SW480 (cell line): ENCODE measurements around the gene FMN1.
A peak's percentile ranks its signal among the peaks of the same experiment; 100 is the strongest.

Experiments used
- DNase-seq: peaks from one replicate; pipeline ENCODE4 v3.0.0-alpha.2; 2016; ENCODE audit warnings: low spot score

Gene FMN1

DNA sequence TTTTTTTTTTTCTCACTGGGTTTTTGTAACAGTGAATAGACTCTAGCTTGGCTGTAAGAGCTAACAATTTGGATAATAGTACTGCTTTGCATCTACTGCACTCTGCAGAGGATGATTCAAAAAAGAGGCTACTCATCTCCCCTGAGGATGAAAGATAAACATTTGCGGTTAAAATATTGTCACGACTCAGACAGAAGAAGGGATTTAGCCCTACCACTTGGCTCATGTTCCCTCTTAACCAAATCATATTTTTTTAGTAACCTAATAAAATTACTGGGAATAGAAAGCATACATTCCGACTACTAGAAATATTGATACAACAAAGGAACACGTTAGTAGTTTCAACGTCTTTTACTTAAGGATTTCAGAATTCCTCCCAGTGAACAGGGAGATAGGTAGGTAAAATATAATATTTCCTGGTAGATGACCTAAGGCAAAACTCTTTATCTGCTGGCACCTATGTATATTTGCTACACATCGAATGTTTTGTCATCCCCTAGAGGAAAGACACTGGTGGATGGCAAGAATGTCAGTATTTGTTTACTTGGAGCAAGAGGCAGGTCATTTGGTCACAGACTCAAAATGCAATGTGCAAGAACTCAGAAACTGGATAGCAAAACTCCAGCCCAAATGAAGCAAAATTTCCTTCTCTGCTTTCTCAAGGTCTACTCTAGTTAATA lies 365.9 kb downstream of the FMN1 start:
- no peak for DNase-seq

DNA sequence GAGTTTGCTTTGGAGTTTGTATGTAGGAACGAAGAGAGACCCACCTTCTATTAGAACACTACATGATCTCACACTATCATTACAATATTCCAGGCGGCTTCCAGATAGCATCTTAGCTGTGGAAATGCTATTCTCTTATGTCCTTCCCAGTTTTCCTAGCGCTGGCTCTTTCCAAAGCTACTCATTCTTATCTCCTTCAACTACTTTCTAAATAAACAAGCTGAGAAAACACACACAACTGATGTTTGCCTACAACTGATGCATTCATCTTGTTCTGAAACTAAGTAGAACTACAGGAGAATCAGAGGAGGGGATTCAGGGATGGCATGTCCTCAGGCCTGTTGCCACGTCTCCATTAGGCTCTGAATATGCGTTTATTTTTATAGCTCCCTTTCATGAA lies 367.8 kb downstream of the FMN1 start:
- no peak for DNase-seq

DNA sequence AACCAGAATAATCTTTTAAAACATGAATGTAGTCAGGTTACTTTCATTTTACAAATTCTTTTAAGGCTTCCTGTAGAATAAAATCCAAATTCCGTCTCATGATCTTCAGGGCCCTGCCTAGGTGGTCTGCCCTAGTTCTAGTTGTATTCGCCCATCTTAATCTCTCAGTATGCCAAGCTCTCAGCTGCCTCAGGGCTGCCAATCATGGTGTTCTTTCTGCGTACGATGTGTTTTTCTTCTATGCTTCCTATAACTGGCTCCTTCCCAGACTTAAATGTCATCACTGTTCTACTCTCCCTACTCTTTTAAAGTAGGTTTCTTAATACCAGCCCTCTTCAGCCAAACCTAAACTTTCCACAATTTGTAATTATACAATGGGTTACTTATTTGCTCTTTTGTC lies 369.3 kb downstream of the FMN1 start:
- DNase-seq: no peak

DNA sequence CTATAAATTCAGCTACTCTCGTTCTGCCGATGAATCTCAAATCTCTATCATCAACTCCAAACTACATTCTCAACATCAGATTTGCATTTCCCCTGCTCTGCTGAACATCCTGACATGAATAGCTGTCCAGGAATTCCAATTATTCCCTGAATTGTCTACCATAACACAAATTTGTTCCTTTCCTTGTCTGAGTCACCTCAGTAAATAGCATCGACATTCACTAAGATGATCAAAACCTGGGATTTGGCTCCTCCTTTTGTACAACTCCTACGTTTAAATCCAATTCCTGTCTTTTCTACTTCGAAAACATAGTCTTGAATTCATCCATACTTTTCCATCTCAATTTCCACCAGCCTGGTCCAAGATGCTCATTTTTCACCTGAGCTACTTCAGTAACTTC lies 369.7 kb downstream of the FMN1 start:
- no peak for DNase-seq

DNA sequence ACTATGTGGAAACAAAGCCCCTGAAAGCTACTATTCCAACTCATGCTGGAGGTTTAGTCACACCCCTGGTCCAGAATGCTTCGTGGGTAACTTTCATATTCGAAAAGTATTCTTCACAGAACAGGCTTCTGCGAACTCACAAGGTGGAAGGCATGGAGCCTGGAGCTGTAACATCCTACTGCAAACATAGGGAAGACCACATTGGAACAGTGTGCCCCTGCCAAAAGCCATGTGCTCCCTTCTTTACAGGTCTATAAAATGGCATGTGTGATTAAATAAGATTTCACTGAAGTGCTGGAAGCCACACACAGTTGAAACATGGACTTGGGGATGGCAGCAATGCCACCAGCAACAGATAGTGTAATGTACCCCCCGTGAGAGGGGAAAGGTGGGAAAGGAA lies 370.8 kb downstream of the FMN1 start:
- DNase-seq: no peak

DNA sequence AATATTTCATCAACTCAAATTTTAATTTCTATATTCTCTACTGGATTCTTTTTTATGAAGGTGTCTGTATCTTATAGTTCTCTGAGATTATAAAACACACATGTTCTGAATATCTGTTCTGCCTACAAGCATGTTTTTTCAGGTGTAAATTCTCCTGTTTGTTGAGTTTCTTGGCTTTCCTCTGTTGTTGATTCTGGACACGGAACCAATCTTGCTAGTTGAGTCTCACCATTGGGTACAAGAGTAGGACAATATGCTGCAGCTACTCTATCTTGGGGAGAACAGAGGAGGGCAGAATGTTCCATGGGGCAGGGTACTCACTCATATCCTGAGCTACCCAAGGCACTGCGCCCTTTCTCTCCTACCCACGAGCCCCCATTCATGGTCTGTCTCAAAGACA lies 371.8 kb downstream of the FMN1 start:
- no peak for DNase-seq

DNA sequence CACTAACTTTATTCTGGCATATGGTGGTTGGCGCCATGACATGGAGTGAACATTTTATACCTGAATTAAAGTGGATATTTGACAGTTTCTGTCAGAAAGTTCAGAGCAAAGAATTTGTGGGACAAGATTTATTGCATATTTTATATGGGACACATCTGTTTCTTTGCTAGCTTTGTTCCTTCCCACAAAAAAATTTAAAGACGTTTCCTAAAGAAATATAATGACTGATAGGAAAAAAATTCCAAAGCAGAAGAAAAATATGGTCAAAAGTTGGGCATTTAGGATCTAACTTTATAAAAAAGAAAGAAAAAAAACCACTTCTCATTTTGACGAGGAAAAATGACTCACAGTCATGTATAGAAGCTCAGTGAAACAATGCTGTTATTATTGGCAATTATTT lies 375.1 kb downstream of the FMN1 start:
- DNase-seq: no peak

DNA sequence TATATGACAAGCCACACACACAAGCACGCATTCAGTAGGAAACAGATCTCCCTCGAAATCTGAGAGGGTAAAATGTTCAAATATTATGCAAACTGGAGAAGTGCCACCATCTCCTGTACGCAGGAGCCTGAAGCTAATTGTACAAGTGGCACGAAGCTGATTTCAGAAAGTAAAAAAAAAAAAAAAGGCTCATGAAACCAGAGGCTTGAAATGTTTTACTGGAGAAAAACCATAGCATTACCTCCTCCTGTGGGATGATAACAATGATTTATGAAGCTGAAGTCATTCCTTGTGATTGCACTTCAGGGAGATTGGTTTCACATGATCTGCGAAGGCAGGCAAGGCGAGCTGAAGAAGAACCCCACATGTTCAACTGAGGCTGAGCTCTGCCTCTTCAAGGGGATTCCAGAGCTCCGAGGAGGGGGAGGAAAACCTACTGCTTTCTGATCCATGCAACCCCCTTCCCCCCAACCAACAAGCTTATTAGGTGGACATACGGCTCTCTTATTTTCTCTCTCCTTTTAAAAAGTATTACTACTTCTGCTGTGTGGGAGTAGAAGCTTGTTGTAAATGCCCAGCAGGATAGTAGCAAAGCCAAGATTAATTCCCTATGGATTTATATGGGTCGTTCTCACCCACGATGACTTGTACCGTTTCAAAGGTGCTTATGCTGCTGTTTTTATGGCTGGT lies 375.6 kb downstream of the FMN1 start:
- DNase-seq: no peak

DNA sequence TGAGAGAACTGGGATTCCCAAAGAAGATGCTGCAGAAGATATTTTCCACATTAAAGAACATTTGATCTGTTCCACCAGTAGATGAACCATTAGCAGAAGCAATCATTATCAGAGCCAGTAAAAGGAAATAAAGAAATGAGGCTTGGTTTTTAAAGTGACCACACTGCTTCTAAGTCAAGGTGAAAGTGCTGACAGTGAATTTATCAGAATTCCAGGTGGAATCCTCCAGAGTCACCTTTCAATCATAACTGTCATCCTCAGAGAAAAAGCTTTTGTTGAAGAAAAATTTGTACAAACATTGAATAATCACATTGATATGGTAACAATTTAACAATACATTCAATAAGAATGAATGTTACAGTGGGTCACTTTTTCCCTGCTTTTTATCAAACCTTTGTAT lies 376.9 kb downstream of the FMN1 start:
- DNase-seq: no peak

DNA sequence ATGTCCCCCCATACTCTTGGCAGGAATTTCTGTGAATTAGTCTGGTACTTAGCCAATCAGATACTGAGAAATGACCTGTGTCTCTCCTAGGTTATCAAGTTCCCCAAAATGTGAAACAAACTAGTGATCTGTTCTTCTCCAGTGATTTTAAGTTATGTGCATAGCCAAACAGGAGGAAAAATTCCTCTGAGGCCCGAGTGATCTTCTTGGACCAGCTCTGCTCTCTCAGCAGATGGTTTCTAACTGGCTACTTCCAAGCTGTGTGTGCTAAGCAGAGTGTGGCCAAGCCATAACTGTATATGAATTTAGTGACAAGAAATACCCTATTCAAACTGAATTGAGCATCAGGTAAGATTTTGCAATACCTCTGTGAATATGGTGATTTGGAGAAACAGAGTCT lies 387.2 kb downstream of the FMN1 start:
- no peak for DNase-seq

DNA sequence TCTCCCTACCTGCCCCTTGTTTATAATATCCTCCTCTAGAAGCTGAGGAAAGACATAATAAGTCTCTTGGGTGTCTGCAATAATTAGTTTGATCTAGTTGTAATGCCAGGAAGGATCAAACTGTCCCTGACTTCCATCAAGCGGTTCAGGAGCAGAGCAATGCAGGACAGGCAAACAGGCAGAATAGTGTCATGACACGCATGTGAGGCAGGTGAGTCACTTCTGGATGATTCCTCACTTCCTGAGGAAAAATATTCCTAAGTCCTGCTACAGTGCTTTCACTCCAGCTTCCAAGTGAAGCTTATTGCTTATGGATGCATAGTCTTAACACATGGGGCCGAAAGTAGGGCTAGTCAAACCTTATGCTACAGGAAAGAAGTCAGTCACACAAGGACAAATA lies 390.9 kb downstream of the FMN1 start:
- no peak for DNase-seq

DNA sequence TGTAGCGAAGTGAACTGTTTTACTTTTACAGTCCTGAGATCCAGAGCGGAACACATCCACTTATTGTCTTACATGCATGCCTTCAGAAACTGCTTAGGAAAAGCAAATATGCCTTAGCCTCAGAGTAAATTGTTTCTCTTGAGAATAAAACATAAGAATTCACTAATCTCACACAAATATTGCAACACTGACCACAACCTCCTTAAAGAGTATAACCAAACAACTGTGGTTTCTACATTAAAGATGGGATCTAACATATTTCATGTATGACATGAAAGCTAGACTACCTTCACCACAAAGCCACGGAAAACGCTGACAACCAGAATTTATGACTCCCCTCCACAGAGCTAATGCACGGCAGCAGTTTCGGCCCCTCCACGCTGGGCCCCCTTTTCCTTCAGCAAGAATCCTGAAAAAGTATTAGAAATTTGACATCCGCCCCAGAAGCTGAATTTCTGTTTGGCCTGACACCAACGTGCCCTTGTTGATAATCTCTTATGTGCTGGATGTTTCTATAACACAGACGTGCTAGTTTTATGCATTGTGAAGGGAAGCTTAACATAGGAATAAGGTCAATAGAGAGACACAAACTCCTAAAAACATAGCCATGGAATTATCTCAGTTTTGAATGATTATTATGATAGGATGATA lies 392.1 kb downstream of the FMN1 start:
- peak; percentile 56 for DNase-seq

DNA sequence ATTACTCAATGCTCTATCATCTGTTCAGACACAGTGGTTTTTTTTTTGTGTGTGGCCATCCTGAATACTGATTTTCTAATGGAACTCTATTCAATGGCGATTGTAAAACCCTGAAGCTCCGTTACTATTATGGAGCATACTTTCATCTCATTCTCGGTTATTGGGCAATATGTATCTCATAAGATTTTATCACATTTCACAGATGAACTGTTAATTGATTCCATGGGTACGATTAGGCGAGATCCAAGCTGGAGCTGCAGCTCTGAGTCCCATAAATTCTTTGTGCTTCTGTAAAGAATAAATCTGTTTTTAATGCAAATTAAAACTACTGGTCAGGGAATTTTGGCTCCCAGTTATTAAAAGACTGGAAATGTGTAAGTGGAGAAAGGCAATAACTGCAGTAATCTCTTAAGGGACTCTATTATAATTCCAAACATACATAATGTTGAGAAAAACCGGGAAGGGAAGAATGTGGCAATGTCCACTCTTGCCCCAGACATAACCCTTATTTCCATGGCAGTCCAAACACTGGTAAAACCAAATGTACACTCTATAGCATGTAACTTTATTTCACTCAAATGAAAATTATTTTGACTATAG lies 394.5 kb downstream of the FMN1 start:
- DNase-seq: no peak

DNA sequence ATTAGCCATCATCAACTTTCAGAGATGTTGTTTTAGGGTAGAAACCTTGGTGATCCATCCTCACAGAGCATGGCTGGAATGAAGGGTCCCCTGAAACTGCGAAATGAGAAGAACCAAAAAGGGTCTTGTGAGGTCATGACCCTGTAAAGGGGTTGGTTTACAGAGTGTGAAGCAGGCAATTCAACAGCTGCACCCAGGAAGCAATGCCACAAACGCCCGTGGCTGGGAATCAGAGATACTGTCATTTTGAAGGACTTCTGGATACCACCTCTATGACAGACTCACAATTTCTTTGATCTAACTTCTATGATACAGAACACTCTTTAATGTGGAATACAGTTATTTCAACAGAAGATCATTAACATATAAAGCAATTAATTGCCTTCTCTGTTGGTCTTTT lies 397.7 kb downstream of the FMN1 start:
- no peak for DNase-seq

DNA sequence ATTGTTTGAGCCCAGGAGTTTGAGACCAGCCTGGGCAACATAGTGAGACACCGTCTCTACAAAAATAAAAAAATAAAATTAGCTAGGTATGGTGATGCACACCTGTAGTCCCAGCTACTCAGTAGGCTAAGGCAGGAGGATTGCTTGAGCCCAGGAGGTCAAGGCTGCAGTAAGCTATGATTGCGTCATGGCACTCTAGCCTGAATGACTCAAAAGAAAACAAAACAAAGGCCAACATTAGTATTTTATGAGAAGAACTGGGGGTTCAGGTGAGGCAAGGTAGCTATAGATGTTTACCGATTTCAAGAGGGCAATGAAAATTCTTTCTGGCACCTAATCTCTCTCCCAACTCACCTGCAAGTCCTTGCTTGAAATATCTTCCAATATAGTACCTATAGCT lies 399.5 kb downstream of the FMN1 start:
- no peak for DNase-seq

DNA sequence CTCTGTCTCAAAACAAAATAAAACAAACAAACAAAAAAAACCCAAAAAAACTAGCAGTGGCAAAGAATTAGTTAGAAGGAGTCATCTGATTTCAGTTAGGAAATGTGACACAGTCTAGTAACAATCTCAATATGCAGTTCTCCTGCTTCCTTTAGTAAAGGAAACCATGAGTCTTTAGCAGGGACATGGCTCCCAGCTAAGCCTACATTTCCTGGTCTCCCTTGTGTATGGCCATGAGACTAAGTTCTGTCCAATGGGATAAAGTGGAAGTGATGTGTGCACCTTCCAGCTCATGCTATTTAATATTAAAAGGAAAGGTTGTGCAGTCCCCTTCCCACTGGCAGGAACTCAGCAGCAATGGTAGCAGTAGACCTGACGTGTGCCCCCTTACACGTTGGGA lies 402.1 kb downstream of the FMN1 start:
- DNase-seq: no peak

DNA sequence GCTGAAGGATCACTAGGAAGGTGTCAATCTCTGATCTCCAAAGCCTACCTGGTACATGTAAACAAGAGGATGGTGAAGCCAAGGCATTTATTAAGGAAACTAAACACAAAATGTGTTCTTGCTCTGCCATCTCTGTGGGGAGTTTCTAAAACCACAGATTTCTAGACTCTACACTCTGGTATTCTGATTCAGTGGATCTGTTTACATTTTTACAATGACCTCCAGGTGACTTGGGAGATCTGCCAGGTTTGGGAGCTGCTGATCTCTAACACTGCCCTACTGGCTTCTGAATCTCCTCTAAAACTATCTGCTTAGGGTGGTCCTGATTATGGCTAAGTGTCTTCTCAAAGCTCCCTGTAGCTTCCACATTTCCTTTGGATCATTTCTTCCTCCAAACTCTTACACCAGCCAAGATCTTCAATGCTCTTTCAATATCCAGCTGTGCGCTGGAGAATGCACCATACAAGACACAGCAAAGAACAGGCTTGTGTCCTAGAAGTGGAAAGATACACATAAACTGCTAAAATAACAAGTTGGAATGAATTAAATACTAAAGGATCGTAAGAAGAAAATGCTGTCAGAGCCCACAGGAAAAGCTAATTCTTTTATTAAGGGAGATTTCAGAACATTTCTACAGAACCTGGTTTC lies 404.0 kb downstream of the FMN1 start:
- DNase-seq: no peak

DNA sequence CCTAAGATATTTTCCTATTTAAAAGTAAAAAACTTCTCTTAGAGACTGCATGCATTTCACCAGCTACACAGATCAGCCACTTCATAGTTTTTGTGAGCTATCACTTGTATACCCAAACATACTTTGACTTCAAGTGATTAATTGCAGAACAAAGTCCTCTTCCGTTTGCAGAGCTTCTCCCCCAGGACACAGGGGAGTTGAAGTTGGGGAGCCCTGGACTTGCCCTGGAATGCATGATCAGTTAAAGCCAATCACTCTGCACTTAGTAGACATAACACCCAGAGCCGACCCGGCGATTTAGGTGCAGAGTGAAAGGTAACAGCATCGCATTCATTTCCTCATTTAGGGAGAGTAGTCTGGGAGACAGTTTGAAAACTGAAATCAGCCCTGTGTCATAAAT lies 406.6 kb downstream of the FMN1 start:
- DNase-seq: no peak

DNA sequence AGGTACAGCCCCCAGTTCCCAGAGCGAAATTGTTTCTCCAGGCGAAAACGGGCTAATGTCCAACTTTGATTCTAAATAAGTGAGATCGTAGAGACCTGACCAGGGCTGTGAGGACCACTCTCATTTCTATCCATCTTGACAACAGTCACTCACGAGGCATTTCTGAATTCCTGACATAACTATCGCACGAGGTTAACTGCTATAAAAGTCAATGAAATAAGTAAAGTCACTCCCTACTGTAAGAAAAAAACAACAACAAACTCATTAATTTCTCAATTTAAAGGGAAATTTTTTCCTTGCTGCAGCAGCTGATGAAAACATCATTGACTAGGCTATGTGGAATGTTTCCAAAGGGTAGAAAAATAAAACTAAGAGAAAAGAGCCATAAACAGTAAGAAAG lies 407.6 kb downstream of the FMN1 start:
- DNase-seq: no peak

DNA sequence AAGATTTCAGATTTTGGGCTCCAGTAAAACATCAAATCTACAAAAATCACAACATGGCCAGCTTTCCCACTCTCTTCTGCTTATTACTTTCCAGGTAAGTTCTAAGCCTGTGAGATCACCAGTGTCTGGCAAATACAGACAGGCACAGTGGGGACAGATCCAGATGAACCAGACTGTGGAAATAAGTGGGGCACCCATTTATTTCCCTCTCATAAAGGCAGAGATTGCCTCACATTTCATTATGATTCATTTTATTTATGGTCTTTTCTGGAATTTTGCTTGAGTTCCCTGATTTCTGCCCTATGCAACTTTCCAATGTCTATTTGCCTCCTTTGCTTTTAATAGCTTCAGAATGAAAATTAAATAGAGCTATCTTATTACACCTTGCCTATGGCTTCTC lies 409.9 kb downstream of the FMN1 start:
- no peak for DNase-seq

DNA sequence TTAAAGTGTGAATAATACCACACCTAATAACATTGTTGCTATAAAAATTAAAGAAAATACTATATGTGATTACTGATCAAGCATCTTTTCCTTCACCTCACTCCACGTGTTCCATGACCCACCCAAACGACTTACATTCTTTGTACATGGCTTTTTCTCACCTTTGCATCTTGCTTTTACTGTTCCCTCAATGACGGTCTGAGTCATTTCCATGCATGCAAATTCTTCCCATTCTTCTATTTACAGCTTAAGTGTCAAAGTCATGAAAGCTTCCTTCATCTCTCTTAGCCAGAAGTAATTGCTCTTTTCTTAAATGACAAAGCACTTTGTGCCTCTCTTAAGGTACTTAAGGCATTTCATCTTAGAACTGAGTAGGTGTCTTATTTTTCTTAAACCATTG lies 412.7 kb downstream of the FMN1 start:
- no peak for DNase-seq

DNA sequence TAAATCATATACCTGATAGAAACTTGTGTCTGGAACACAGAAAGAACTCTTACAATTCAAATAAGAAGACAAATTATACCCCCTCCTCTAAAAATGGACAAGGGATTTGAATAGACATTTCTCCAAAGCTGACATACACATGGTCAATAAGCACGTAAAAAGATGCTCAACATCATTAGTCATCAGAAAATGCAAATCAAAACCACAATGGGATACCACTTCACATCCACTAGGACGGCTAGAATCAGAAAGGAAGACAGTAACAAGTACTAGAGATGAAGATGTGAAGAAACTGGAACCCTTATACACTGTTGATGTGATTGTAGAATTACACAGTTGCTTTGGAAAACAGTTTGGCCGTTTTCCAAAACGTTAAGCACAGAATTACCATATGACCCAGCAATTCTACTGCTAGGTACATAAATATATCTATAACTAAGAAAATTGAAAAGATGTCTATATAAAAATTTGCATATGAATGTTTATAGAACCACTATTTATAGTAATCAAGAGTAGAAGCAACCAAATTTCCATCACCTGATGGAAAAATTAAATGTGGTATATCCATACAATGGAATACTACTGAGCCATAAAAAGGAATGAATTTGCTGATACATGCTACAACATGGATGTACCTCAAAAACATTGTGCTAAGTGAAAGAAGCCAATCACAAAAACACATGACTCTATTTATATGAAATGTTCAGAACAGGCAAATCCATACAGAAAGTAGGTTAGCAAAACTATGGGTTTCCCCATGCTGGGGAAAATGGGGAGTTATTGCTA lies 415.9 kb downstream of the FMN1 start:
- DNase-seq: no peak
